Glomerular visceral epithelial cell (primary cell): ENCODE measurements around the gene RIOK1.

ENCODE experiments used
- DNase-seq: peaks from one replicate; pipeline ENCODE4 v3.0.0-alpha.2; 2016; ENCODE audit errors: extremely low spot score

RIOK1 gene

GRCh38 chr6:7409740-7410139, 20.1 kb downstream of the RIOK1 start:
- no peak for DNase-seq

GRCh38 chr6:7410851-7411250, 21.2 kb downstream of the RIOK1 start:
- no peak for DNase-seq

GRCh38 chr6:7411328-7411727, 21.7 kb downstream of the RIOK1 start:
- DNase-seq, result no peak

GRCh38 chr6:7413151-7413823, 23.7 kb downstream of the RIOK1 start:
- no peak for DNase-seq

- peak; percentile 4 for DNase-seq
Measured at GRCh38 chr6:7414811-7415210, 25.2 kb downstream of the RIOK1 start.

- no peak for DNase-seq
Measured at GRCh38 chr6:7417684-7418083, 28.1 kb downstream of the RIOK1 start.

GRCh38 chr6:7418238-7418905, 28.8 kb downstream of the RIOK1 start:
- no peak for DNase-seq

- DNase-seq, result no peak
Measured at GRCh38 chr6:7419065-7419464, 29.5 kb downstream of the RIOK1 start.

GRCh38 chr6:7421066-7421465, 31.5 kb downstream of the RIOK1 start:
- no peak for DNase-seq

GRCh38 chr6:7424058-7424457, 34.5 kb downstream of the RIOK1 start:
- DNase-seq, result no peak

GRCh38 chr6:7424967-7425807, 35.6 kb downstream of the RIOK1 start:
- peak; percentile 30 for DNase-seq

GRCh38 chr6:7425808-7426190, 36.2 kb downstream of the RIOK1 start:
- no peak for DNase-seq

- DNase-seq, result no peak
Measured at GRCh38 chr6:7426447-7427169, 37.0 kb downstream of the RIOK1 start.

GRCh38 chr6:7431313-7431673, 41.7 kb downstream of the RIOK1 start:
- no peak for DNase-seq

GRCh38 chr6:7431674-7432390, 42.2 kb downstream of the RIOK1 start:
- no peak for DNase-seq

- DNase-seq, result no peak
Measured at GRCh38 chr6:7432391-7433120, 42.9 kb downstream of the RIOK1 start.

GRCh38 chr6:7433121-7433617, 43.6 kb downstream of the RIOK1 start:
- DNase-seq, result no peak

- DNase-seq, result no peak
Measured at GRCh38 chr6:7434672-7435071, 45.1 kb downstream of the RIOK1 start.

GRCh38 chr6:7438011-7438410, 48.4 kb downstream of the RIOK1 start:
- no peak for DNase-seq

- DNase-seq, result no peak
Measured at GRCh38 chr6:7439228-7439627, 49.6 kb downstream of the RIOK1 start.

GRCh38 chr6:7440476-7440875, 50.9 kb downstream of the RIOK1 start:
- no peak for DNase-seq
